AML-193 (cell line): Measurements from ENCODE around the gene PM20D2.

Experiments
- DNase-seq, 2 experiments: peaks; one replicate each; lab custom pipeline; 2025; lab: John Stamatoyannopoulos, UW

The PM20D2 gene

GRCh38 chr6:89145091-89145955, 532 bp upstream of the PM20D2 start:
- peak; percentile 83 for DNase-seq

- DNase-seq = peak; percentile 48 to 70
Measured at GRCh38 chr6:89146718-89147700, 1.2 kb downstream of the PM20D2 start.

GRCh38 chr6:89148016-89148750, 2.3 kb downstream of the PM20D2 start:
- no peak for DNase-seq

- no peak for DNase-seq
Measured at GRCh38 chr6:89154131-89154530, 8.3 kb downstream of the PM20D2 start.

- no peak for DNase-seq
Measured at GRCh38 chr6:89160331-89161092, 14.7 kb downstream of the PM20D2 start.

GRCh38 chr6:89161326-89162046, 15.6 kb downstream of the PM20D2 start:
- DNase-seq = no peak

- no peak for DNase-seq
Measured at GRCh38 chr6:89162047-89162371, 16.2 kb downstream of the PM20D2 start.

GRCh38 chr6:89172131-89172530, 26.3 kb downstream of the PM20D2 start:
- DNase-seq = no peak

- no peak for DNase-seq
Measured at GRCh38 chr6:89173634-89174033, 27.8 kb downstream of the PM20D2 start.

GRCh38 chr6:89180112-89180511, 34.3 kb downstream of the PM20D2 start:
- DNase-seq = no peak

- DNase-seq = no peak
Measured at GRCh38 chr6:89180971-89181370, 35.1 kb downstream of the PM20D2 start.

GRCh38 chr6:89183294-89183693, 37.4 kb downstream of the PM20D2 start:
- no peak for DNase-seq

- no peak for DNase-seq
Measured at GRCh38 chr6:89184344-89184743, 38.5 kb downstream of the PM20D2 start.

- DNase-seq = no peak
Measured at GRCh38 chr6:89186762-89187161, 40.9 kb downstream of the PM20D2 start.

GRCh38 chr6:89187504-89187903, 41.6 kb downstream of the PM20D2 start:
- no peak for DNase-seq

GRCh38 chr6:89190741-89191140, 44.9 kb downstream of the PM20D2 start:
- no peak for DNase-seq

GRCh38 chr6:89194559-89194958, 48.7 kb downstream of the PM20D2 start:
- DNase-seq = no peak

GRCh38 chr6:89197141-89197540, 51.3 kb downstream of the PM20D2 start:
- DNase-seq = no peak

GRCh38 chr6:89198235-89198634, 52.4 kb downstream of the PM20D2 start:
- no peak for DNase-seq

GRCh38 chr6:89199579-89199978, 53.7 kb downstream of the PM20D2 start:
- no peak for DNase-seq

GRCh38 chr6:89200706-89201215, 54.9 kb downstream of the PM20D2 start:
- DNase-seq = no peak
